PFSK-1 (cell line): ENCODE measurements around the gene CCDC51.

ENCODE experiments used
- FOXP2 ChIP-seq: optimal IDR thresholded peaks from 2 replicates; pipeline ENCODE3; 2011; ENCODE audit warnings: borderline replicate concordance, control low read depth, inconsistent platforms; ENCODE audit not compliant: insufficient read depth; ENCODE audit errors: extremely low read length, extremely low read depth
- POLR2AphosphoS5 ChIP-seq: IDR thresholded peaks from 2 replicates; pipeline ENCODE4 v1.6.1; 2012; ENCODE audit warnings: low read depth, mild to moderate bottlenecking, control low read depth, low read length, moderate library complexity
- SIN3A ChIP-seq: IDR thresholded peaks from 2 replicates; pipeline ENCODE4 v1.6.1; 2012; ENCODE audit warnings: mild to moderate bottlenecking, low read length, moderate library complexity, borderline replicate concordance; ENCODE audit not compliant: insufficient read depth
- TAF1 ChIP-seq: IDR thresholded peaks from 2 replicates; pipeline ENCODE4 v1.6.1; 2012; ENCODE audit warnings: low read length, control low read depth, borderline replicate concordance; ENCODE audit not compliant: insufficient read depth
- TF ChIP-seq, protein P1 (sequence below), 2 experiments: IDR thresholded peaks; 2 replicates each; pipeline versions ENCODE4 v1.6.1 to v1.8.0; 2011 to 2012; ENCODE audit warnings: low read depth in 2 of 2, low read length in 2 of 2, control low read depth in 1 of 2, inconsistent platforms in 1 of 2, mild to moderate bottlenecking in 1 of 2, moderate library complexity in 1 of 2; ENCODE audit not compliant: insufficient read depth in 1 of 2

CCDC51 gene

DNA sequence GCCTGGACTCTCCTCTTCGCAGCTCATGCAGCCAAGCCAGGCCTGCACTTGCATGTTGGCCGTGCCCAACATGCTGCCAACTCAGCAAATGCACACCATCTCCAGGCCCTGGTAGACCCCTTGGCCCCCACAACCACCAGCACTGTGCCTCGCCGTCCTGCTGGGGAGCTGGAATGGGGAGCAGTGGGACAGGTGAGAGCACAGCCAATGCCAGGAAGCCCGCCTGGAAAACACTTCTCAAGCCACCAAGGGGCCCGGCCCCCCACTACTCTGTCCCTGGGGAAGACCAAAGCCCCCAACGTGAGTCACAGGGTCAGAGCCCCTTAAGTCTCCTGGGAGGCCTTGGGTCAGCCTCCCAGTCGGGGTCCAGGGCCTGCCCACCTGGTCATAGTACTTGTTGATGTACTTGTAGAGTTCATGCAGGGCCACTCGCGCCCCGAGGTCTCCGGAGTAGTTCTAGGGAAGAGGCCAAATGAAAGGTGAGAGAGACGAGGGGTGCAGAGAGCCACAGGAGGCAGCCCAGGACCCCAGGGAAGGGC is 34.5 kb downstream of the CCDC51 start:
- TF ChIP-seq POLR2AphosphoS5 (no peak), FOXP2 (no peak), TAF1 (no peak), SIN3A (no peak)
- TF ChIP-seq, protein P1, sequence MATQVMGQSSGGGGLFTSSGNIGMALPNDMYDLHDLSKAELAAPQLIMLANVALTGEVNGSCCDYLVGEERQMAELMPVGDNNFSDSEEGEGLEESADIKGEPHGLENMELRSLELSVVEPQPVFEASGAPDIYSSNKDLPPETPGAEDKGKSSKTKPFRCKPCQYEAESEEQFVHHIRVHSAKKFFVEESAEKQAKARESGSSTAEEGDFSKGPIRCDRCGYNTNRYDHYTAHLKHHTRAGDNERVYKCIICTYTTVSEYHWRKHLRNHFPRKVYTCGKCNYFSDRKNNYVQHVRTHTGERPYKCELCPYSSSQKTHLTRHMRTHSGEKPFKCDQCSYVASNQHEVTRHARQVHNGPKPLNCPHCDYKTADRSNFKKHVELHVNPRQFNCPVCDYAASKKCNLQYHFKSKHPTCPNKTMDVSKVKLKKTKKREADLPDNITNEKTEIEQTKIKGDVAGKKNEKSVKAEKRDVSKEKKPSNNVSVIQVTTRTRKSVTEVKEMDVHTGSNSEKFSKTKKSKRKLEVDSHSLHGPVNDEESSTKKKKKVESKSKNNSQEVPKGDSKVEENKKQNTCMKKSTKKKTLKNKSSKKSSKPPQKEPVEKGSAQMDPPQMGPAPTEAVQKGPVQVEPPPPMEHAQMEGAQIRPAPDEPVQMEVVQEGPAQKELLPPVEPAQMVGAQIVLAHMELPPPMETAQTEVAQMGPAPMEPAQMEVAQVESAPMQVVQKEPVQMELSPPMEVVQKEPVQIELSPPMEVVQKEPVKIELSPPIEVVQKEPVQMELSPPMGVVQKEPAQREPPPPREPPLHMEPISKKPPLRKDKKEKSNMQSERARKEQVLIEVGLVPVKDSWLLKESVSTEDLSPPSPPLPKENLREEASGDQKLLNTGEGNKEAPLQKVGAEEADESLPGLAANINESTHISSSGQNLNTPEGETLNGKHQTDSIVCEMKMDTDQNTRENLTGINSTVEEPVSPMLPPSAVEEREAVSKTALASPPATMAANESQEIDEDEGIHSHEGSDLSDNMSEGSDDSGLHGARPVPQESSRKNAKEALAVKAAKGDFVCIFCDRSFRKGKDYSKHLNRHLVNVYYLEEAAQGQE (IDR thresholded peaks at IDR 0.05; ENCODE audit: insufficient read depth in 1 of 2, low read depth in 2 of 2, low read length in 2 of 2) = no peak

DNA sequence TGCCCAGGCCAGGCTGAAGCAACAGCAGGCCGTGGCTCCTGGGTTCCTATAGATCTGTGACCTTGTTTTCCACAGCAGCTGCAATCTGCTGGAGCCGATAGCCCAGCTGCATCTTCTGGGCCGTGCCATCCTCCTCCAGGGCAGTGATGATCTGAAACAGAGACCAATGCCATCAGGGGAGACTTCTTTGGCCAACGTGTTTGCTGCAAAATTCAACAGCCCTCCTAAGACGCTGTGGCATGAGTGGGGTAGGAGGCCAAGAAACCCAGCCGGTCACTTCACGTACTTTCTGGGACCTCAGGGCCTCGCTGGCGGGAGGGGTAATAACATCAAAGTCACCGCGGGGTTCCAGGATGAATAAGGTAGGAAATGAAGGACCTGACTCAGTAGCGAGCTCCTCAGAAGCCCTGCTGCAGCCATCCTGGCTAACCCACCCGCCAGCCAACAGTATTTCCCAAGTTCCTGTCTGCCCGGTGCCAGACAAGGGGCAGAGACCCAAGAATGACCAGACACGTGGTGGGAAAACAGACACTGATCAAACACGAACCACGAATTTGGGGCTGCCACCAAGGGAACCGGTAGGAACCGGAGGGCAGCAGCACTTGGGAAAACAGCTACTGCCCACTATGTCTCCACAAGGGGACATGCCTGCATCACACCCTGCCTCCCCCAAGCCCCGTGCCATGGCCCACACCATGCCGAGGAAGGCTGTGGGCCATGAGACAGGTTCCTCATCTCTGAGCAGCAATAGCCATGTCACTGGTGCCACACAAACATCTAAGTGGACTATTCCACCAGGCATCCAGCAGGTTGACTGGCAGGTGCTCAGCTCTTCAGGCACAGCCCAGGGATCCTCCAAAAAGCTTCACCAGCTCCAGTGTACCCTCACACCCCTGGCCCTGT is 35.2 kb downstream of the CCDC51 start:
- TF ChIP-seq TAF1 = no peak
- TF ChIP-seq, protein P1 (IDR thresholded peaks at IDR 0.05; ENCODE audit: insufficient read depth in 1 of 2, low read depth in 2 of 2, low read length in 2 of 2) = no peak
- no peak for TF ChIP-seq FOXP2
- no peak for TF ChIP-seq POLR2AphosphoS5
- no peak for TF ChIP-seq SIN3A

DNA sequence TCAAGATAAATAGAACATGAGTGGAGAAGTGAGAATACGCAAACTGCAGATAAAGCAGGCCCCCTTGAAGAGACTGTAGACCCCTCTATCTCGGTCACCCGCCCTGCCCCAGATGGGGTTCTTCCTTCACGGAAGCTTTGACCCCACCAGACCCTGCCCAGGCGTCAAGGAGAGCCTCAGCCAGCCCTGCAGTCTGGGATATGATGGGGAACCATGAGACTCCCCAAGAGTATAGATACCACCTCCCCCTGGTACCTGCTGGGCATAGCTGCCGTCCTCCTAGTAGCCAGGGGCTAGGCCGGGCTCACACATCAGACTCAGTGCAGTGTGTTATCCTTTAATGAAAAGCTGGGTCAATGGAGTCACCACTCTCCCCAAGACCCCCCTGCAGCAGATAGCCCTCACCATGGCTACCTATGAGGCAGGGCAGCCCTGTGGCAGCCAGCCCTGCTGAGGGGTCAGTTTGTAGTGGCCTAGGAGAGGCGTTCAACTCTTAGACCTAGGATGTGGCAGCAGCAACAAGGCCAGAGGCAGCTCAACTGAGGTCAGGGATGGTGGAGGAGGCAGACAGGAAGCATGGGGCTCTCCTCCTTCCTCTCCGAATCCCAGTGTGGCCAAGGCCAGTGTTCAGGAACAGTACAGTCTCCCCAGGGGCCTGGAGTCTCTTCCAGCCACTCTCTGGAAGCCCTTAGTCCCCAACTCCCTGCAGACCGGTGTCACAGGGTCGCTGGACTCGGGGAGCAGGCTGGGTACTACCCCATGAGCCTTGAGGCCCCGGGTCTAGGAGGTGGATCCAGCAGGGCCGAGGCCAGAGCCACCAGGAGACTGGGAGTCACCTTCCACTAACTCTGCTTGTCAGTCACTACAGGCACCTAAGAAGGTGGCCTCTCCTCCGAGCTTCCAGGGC is 36.1 kb downstream of the CCDC51 start:
- TF ChIP-seq SIN3A = no peak
- no peak for TF ChIP-seq POLR2AphosphoS5
- TF ChIP-seq FOXP2 = no peak
- TF ChIP-seq TAF1 = no peak
- TF ChIP-seq, protein P1 (IDR thresholded peaks at IDR 0.05; ENCODE audit: insufficient read depth in 1 of 2, low read depth in 2 of 2, low read length in 2 of 2) = no peak

DNA sequence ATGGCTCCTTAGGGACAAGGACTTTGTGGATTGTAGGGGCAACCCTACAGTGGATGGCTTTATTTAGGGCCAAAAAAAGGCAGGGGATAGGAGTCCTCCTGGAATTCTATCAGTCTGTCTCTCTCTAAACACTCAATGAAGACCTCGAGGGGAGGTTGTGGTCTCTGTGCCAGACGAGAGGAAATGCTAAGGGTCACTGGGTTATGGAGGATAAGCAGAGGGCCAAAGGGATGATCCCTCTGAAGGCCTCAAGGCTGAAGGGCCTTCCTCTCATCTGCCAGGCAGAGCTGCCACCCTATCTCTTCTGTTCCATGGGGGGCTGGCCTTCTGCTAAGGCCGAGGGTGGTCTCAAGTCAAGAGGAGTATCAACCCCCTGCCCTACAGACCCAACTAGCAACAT is 37.0 kb downstream of the CCDC51 start:
- TF ChIP-seq, protein P1 (IDR thresholded peaks at IDR 0.05; ENCODE audit: insufficient read depth in 1 of 2, low read depth in 2 of 2, low read length in 2 of 2) = no peak
- no peak for TF ChIP-seq POLR2AphosphoS5
- TF ChIP-seq SIN3A = no peak
- no peak for TF ChIP-seq TAF1
- no peak for TF ChIP-seq FOXP2
